ENCODE measurements around the gene ADD1. TPM values are rescaled to one million over a fixed set of nuclear protein-coding genes. Genes with fewer than 3 reads are reported as not detected.

ADD1 gene
- total and polyA plus RNA-seq, 2 of the 13 experiments (the other 11 are each of a cell fraction or from before 2014, with no cell fraction given), result 73.9 to 122 TPM

DNA sequence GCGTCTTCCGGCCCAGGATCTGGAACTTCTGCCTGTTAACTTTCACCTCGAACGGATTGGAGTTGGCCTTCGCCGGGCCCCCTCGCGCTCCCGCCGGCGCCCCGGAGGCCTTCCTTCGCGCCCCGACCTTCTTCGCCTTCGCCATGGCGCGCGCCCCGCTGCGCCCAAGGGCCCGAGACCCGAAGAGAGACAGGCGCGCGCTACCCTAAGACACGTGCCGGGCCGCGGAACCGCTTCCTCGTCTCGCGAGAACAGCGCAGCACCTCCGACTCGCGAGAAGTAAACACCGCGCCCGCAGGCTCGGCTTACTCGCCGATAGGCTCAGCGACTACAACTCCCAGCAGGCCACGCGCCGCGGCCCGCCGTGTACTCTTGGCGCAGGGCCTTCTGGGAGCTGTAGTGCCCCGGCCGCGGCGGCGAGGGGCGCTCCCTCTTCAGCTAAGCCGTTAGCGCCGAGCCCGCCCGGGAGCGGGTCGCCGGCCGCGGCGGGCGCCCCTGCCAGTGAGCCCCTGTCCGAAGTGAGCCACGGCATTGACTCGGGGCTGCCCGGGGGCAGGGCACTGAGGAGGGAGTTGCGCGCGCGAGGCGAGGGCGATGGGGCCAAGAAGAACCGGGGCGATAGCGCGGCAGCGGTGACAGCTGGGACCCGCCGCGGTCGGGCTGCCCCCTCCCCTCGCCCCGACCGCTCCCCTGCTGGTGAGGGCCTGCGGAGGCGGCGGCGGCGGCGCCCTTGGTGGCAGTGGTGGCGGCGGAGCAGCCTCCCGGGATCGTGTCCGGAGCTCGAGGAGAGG is 119.7 kb downstream of the ADD1 start, which contains the start of the genes GRK4 and NOP14 (continued):
- TF ChIP-seq RAD21 (CRISPR knock-in tag; IDR thresholded peaks at IDR 0.05) (no peak; the same call in 1 of the 2 replicates), ZNF780A (CRISPR knock-in tag; IDR thresholded peaks at IDR 0.05) (peak; percentile 96), HOXA5 (CRISPR knock-in tag; IDR thresholded peaks at IDR 0.05) (peak; percentile 61), ZNF318 (CRISPR knock-in tag; IDR thresholded peaks at IDR 0.05) (peak; percentile 56), BHLHE40 (IDR thresholded peaks at IDR 0.05; ENCODE audit: low read length) (peak; percentile 98), PRMT3 (CRISPR knock-in tag; IDR thresholded peaks at IDR 0.05; ENCODE audit: borderline replicate concordance, low read depth) (peak; percentile 78; the same call in 1 of the 2 replicates), KAT8 (CRISPR knock-in tag; IDR thresholded peaks at IDR 0.05) (peak; percentile 95), PREB (CRISPR knock-in tag; IDR thresholded peaks at IDR 0.05) (no peak; the same call in 1 of the 2 replicates), ZNF740 (CRISPR knock-in tag; IDR thresholded peaks at IDR 0.05) (no peak), GPN1 (CRISPR knock-in tag; IDR thresholded peaks at IDR 0.05; ENCODE audit: borderline replicate concordance) (peak; percentile 82; the same call in 1 of the 2 replicates)
- TF ChIP-seq, protein P1, sequence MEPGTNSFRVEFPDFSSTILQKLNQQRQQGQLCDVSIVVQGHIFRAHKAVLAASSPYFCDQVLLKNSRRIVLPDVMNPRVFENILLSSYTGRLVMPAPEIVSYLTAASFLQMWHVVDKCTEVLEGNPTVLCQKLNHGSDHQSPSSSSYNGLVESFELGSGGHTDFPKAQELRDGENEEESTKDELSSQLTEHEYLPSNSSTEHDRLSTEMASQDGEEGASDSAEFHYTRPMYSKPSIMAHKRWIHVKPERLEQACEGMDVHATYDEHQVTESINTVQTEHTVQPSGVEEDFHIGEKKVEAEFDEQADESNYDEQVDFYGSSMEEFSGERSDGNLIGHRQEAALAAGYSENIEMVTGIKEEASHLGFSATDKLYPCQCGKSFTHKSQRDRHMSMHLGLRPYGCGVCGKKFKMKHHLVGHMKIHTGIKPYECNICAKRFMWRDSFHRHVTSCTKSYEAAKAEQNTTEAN (CRISPR knock-in tag; conservative IDR thresholded peaks at IDR 0.05), result peak; percentile 84
- TF ChIP-seq, protein P2, sequence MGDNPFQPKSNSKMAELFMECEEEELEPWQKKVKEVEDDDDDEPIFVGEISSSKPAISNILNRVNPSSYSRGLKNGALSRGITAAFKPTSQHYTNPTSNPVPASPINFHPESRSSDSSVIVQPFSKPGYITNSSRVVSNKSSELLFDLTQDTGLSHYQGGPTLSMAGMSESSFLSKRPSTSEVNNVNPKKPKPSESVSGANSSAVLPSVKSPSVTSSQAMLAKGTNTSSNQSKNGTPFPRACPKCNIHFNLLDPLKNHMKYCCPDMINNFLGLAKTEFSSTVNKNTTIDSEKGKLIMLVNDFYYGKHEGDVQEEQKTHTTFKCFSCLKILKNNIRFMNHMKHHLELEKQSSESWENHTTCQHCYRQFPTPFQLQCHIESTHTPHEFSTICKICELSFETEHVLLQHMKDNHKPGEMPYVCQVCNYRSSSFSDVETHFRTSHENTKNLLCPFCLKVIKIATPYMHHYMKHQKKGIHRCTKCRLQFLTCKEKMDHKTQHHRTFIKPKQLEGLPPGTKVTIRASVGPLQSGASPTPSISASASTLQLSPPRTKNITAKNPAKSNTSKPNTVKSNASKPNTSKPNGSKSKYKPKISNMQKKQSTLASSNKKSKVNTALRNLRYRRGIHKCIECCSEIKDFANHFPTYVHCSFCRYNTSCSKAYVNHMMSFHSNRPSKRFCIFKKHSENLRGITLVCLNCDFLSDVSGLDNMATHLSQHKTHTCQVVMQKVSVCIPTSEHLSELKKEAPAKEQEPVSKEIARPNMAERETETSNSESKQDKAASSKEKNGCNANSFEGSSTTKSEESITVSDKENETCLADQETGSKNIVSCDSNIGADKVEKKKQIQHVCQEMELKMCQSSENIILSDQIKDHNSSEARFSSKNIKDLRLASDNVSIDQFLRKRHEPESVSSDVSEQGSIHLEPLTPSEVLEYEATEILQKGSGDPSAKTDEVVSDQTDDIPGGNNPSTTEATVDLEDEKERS (CRISPR knock-in tag; IDR thresholded peaks at IDR 0.05), result no peak
- TF ChIP-seq, protein P3, sequence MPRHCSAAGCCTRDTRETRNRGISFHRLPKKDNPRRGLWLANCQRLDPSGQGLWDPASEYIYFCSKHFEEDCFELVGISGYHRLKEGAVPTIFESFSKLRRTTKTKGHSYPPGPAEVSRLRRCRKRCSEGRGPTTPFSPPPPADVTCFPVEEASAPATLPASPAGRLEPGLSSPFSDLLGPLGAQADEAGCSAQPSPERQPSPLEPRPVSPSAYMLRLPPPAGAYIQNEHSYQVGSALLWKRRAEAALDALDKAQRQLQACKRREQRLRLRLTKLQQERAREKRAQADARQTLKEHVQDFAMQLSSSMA (CRISPR knock-in tag; IDR thresholded peaks at IDR 0.05), result no peak
